ENCODE data around the gene TMCC3. TPM values are rescaled to one million over a fixed set of nuclear protein-coding genes. Genes with fewer than 3 reads are reported as not detected.

The TMCC3 gene
- total RNA-seq, 1 experiment from 2014 or later, result 19.9 TPM

- Histone ChIP-seq H3K36me3 (ENCODE audit: low read depth) (no peaks in the 10 kb centered on the region), H3K4me3 (no peak overlapping the region), H3K9me3 (ENCODE audit: insufficient read depth, low read depth) (no peaks in the 10 kb centered on the region), H3K27me3 (ENCODE audit: insufficient read depth, low read depth) (no peaks in the 10 kb centered on the region), H4K20me1 (ENCODE audit: insufficient read depth) (no peaks in the 10 kb centered on the region), H3K79me2 (ENCODE audit: low read depth) (peaks cover 40% of the 10 kb centered on the region), H2AFZ (no peak overlapping the region), H3K27ac (no peak overlapping the region), H3K4me1 (replicated peaks; ENCODE audit: insufficient read depth) (peaks cover 6% of the 10 kb centered on the region; the same call in 1 of the 2 replicates), H3K9me2 (ENCODE audit: insufficient read depth) (no peaks in the 10 kb centered on the region), H3F3A (ENCODE audit: insufficient read depth, low read depth) (no peaks in the 10 kb centered on the region), H3K4me2 (no peak overlapping the region)
- intact Hi-C loops (cut with micrococcal nuclease; ENCODE audit: unreplicated experiment), result no loop called here
- TF ChIP-seq EZH2 (IDR thresholded peaks at IDR 0.05; ENCODE audit: low read depth) (no peak), CTCF (conservative IDR thresholded peaks at IDR 0.05) (no peak)
- no TSS peak for BruUV-seq (replicated peaks)
- ChIA-PET CTCF (interaction anchor here (0.6 kb wide), 1 partner anchor 1006 kb away, joined by 6 read pairs; no protein-coding TSS in a partner anchor), POLR2A (ENCODE audit: unreplicated experiment) (interaction anchor here (0.6 kb wide), 1 partner anchor 47 kb away, joined by 6 read pairs; no protein-coding TSS in a partner anchor)
- no peak for DNase-seq
Measured at GRCh38 chr12:94636462-94637085, 13.8 kb downstream of the TMCC3 start.

DNA sequence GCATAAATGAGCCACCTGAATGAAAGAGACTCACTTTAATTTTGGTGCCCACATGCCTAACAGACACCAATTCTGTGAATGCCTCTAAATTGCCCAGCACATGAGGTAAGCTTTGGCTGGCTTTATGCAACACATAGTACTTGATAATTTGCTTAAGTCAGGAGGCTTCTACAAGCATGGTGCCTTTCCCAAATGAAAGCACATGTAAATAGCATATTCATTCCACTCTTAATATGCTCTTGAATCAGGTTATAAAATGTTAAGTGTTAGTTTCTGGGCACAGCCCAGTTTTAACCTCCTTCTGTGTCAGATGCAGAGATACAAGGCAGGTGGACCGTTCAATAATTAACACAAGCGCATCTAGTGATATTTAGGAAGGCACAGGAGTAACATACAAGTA lies 15.6 kb downstream of the TMCC3 start:
- H3K9me3 ChIP-seq (ENCODE audit: insufficient read depth, low read depth), result no peaks in the 10 kb centered on the region
- POLR2A ChIA-PET (ENCODE audit: unreplicated experiment), result no interaction called here
- no TSS peak for BruUV-seq (replicated peaks)
- no peak overlapping the region for H3K27ac ChIP-seq
- intact Hi-C loops (cut with micrococcal nuclease; ENCODE audit: unreplicated experiment), result no loop called here
- H3K9me2 ChIP-seq (ENCODE audit: insufficient read depth), result no peaks in the 10 kb centered on the region
- no peaks in the 10 kb centered on the region for H3K36me3 ChIP-seq (ENCODE audit: low read depth)
- H3K4me2 ChIP-seq, result no peak overlapping the region
- H3K4me1 ChIP-seq (replicated peaks; ENCODE audit: insufficient read depth), result no peaks in the 10 kb centered on the region; the same call in 1 of the 2 replicates
- H3K27me3 ChIP-seq (ENCODE audit: insufficient read depth, low read depth), result no peaks in the 10 kb centered on the region
- TF ChIP-seq EZH2 (IDR thresholded peaks at IDR 0.05; ENCODE audit: low read depth), result no peak
- TF ChIP-seq CTCF (conservative IDR thresholded peaks at IDR 0.05), result no peak
- DNase-seq, result no peak
- H3K4me3 ChIP-seq, result no peak overlapping the region
- CTCF ChIA-PET, result interaction anchor here (0.7 kb wide), 1 partner anchor 12 kb away, joined by 3 read pairs; no protein-coding TSS in a partner anchor
- no peak overlapping the region for H2AFZ ChIP-seq
- no peaks in the 10 kb centered on the region for H3F3A ChIP-seq (ENCODE audit: insufficient read depth, low read depth)
- H3K79me2 ChIP-seq (ENCODE audit: low read depth), result peaks cover 38% of the 10 kb centered on the region
- H4K20me1 ChIP-seq (ENCODE audit: insufficient read depth), result no peaks in the 10 kb centered on the region

- H3K27me3 ChIP-seq (ENCODE audit: insufficient read depth, low read depth), result no peaks in the 10 kb centered on the region
- peaks cover 38% of the 10 kb centered on the region for H3K79me2 ChIP-seq (ENCODE audit: low read depth)
- intact Hi-C loops (cut with micrococcal nuclease; ENCODE audit: unreplicated experiment), result no loop called here
- BruUV-seq (replicated peaks), result no TSS peak
- ChIA-PET POLR2A (ENCODE audit: unreplicated experiment) (interaction anchor here (0.7 kb wide), 1 partner anchor 11 kb away, joined by 12 read pairs; no protein-coding TSS in a partner anchor), CTCF (no interaction called here)
- DNase-seq, result no peak
- no peak overlapping the region for H3K27ac ChIP-seq
- no peak overlapping the region for H3K4me2 ChIP-seq
- H2AFZ ChIP-seq, result no peak overlapping the region
- H3K36me3 ChIP-seq (ENCODE audit: low read depth), result no peaks in the 10 kb centered on the region
- no peaks in the 10 kb centered on the region for H4K20me1 ChIP-seq (ENCODE audit: insufficient read depth)
- no peak for TF ChIP-seq EZH2 (IDR thresholded peaks at IDR 0.05; ENCODE audit: low read depth)
- no peak for TF ChIP-seq CTCF (conservative IDR thresholded peaks at IDR 0.05)
- no peaks in the 10 kb centered on the region for H3K9me3 ChIP-seq (ENCODE audit: insufficient read depth, low read depth)
- H3K4me3 ChIP-seq, result no peak overlapping the region
- no peaks in the 10 kb centered on the region for H3K9me2 ChIP-seq (ENCODE audit: insufficient read depth)
- no peaks in the 10 kb centered on the region; the same call in 1 of the 2 replicates for H3K4me1 ChIP-seq (replicated peaks; ENCODE audit: insufficient read depth)
- H3F3A ChIP-seq (ENCODE audit: insufficient read depth, low read depth), result no peaks in the 10 kb centered on the region
Measured at GRCh38 chr12:94633401-94633800, 17.0 kb downstream of the TMCC3 start.
